T-helper 1 cell treated with Interleukin-12 subunit alpha and Interleukin-12 subunit beta and Interleukin-4 antibody, amounts not matched to agents 30 μg/mL and 1 μg/mL, for 36 hours (primary cell): ENCODE measurements around the gene SNX3.

Experiments used
- H3K27ac Mint-ChIP-seq: one replicate; pipeline ENCODE4 v1.8.0; 2021; ENCODE audit warnings: mild to moderate bottlenecking, mixed read lengths
- H3K27me3 Mint-ChIP-seq: one replicate; pipeline ENCODE4 v1.8.0; 2021; ENCODE audit warnings: low read depth, mixed read lengths
- H3K36me3 Mint-ChIP-seq: one replicate; pipeline ENCODE4 v1.8.0; 2021; ENCODE audit warnings: low read depth, mixed read lengths
- H3K4me1 Mint-ChIP-seq: one replicate; pipeline ENCODE4 v1.8.0; 2021; ENCODE audit warnings: low read depth, mixed read lengths
- H3K4me3 Mint-ChIP-seq: one replicate; pipeline ENCODE4 v1.8.0; 2021; ENCODE audit warnings: mild to moderate bottlenecking, moderate library complexity, mixed read lengths
- H3K9me3 Mint-ChIP-seq: one replicate; pipeline ENCODE4 v1.8.0; 2021; ENCODE audit warnings: mixed read lengths

The SNX3 gene

GRCh38 chr6:108175592-108176279 is 85.1 kb downstream of the SNX3 start:
- Mint-ChIP-seq H3K9me3 (no peaks in the 10 kb centered on the region), H3K4me3 (peak overlapping the region; percentile 28), H3K36me3 (no peaks in the 10 kb centered on the region), H3K4me1 (peaks cover 2% of the 10 kb centered on the region), H3K27ac (no peak overlapping the region), H3K27me3 (peaks cover 96% of the 10 kb centered on the region)

- H3K27me3 Mint-ChIP-seq, result peaks cover 96% of the 10 kb centered on the region
- H3K4me1 Mint-ChIP-seq, result peaks cover 2% of the 10 kb centered on the region
- no peak overlapping the region for H3K27ac Mint-ChIP-seq
- no peak overlapping the region for H3K4me3 Mint-ChIP-seq
- H3K9me3 Mint-ChIP-seq, result no peaks in the 10 kb centered on the region
- H3K36me3 Mint-ChIP-seq, result no peaks in the 10 kb centered on the region
These were observed 85.7 kb downstream of the SNX3 start for GRCh38 chr6:108175176-108175591.

GRCh38 chr6:108174371-108175175 is 86.3 kb downstream of the SNX3 start:
- Mint-ChIP-seq H3K9me3 (no peaks in the 10 kb centered on the region), H3K4me1 (peaks cover 2% of the 10 kb centered on the region), H3K27ac (no peak overlapping the region), H3K4me3 (no peak overlapping the region), H3K27me3 (peaks cover 96% of the 10 kb centered on the region), H3K36me3 (no peaks in the 10 kb centered on the region)

- H3K9me3 Mint-ChIP-seq, result no peaks in the 10 kb centered on the region
- peaks cover 2% of the 10 kb centered on the region for H3K36me3 Mint-ChIP-seq
- H3K27ac Mint-ChIP-seq, result no peak overlapping the region
- H3K4me3 Mint-ChIP-seq, result no peak overlapping the region
- H3K27me3 Mint-ChIP-seq, result peaks cover 93% of the 10 kb centered on the region
- H3K4me1 Mint-ChIP-seq, result peaks cover 6% of the 10 kb centered on the region
These were observed 88.8 kb downstream of the SNX3 start for GRCh38 chr6:108171918-108172516.

- peak overlapping the region; percentile 41 for H3K27ac Mint-ChIP-seq
- peaks cover 91% of the 10 kb centered on the region for H3K27me3 Mint-ChIP-seq
- no peak overlapping the region for H3K4me3 Mint-ChIP-seq
- peaks cover 6% of the 10 kb centered on the region for H3K4me1 Mint-ChIP-seq
- H3K36me3 Mint-ChIP-seq, result peaks cover 3% of the 10 kb centered on the region
- no peaks in the 10 kb centered on the region for H3K9me3 Mint-ChIP-seq
These were observed 89.4 kb downstream of the SNX3 start for GRCh38 chr6:108171291-108171917.

- Mint-ChIP-seq H3K27me3 (peaks cover 91% of the 10 kb centered on the region), H3K27ac (peak overlapping the region; percentile 8), H3K4me1 (peaks cover 10% of the 10 kb centered on the region), H3K9me3 (no peaks in the 10 kb centered on the region), H3K4me3 (no peak overlapping the region), H3K36me3 (peaks cover 4% of the 10 kb centered on the region)
These were observed 90.2 kb downstream of the SNX3 start for GRCh38 chr6:108170332-108171290.

- peak overlapping the region; percentile 63 for H3K27ac Mint-ChIP-seq
- no peaks in the 10 kb centered on the region for H3K9me3 Mint-ChIP-seq
- peaks cover 5% of the 10 kb centered on the region for H3K36me3 Mint-ChIP-seq
- H3K27me3 Mint-ChIP-seq, result peaks cover 91% of the 10 kb centered on the region
- peak overlapping the region; percentile 10 for H3K4me3 Mint-ChIP-seq
- H3K4me1 Mint-ChIP-seq, result peaks cover 12% of the 10 kb centered on the region
These were observed 91.1 kb downstream of the SNX3 start for GRCh38 chr6:108169464-108170331.

- peak overlapping the region; percentile 63 for H3K27ac Mint-ChIP-seq
- peaks cover 92% of the 10 kb centered on the region for H3K27me3 Mint-ChIP-seq
- H3K4me1 Mint-ChIP-seq, result peaks cover 12% of the 10 kb centered on the region
- peaks cover 7% of the 10 kb centered on the region for H3K36me3 Mint-ChIP-seq
- H3K4me3 Mint-ChIP-seq, result peak overlapping the region; percentile 10
- H3K9me3 Mint-ChIP-seq, result no peaks in the 10 kb centered on the region
These were observed 92.1 kb downstream of the SNX3 start for GRCh38 chr6:108168501-108169463.

GRCh38 chr6:108168090-108168463 is 92.8 kb downstream of the SNX3 start:
- H3K4me3 Mint-ChIP-seq, result no peak overlapping the region
- H3K4me1 Mint-ChIP-seq, result peaks cover 12% of the 10 kb centered on the region
- H3K27ac Mint-ChIP-seq, result no peak overlapping the region
- H3K36me3 Mint-ChIP-seq, result peaks cover 8% of the 10 kb centered on the region
- no peaks in the 10 kb centered on the region for H3K9me3 Mint-ChIP-seq
- H3K27me3 Mint-ChIP-seq, result peaks cover 93% of the 10 kb centered on the region

GRCh38 chr6:108167449-108168089 is 93.3 kb downstream of the SNX3 start:
- Mint-ChIP-seq H3K27ac (peak overlapping the region; percentile 62), H3K4me3 (no peak overlapping the region), H3K36me3 (peaks cover 8% of the 10 kb centered on the region), H3K4me1 (peaks cover 12% of the 10 kb centered on the region), H3K9me3 (no peaks in the 10 kb centered on the region), H3K27me3 (peaks cover 93% of the 10 kb centered on the region)

- peaks cover 8% of the 10 kb centered on the region for H3K36me3 Mint-ChIP-seq
- no peak overlapping the region for H3K4me3 Mint-ChIP-seq
- H3K9me3 Mint-ChIP-seq, result no peaks in the 10 kb centered on the region
- peaks cover 92% of the 10 kb centered on the region for H3K27me3 Mint-ChIP-seq
- H3K4me1 Mint-ChIP-seq, result peaks cover 12% of the 10 kb centered on the region
- H3K27ac Mint-ChIP-seq, result peak overlapping the region; percentile 62
These were observed 94.0 kb downstream of the SNX3 start for GRCh38 chr6:108166664-108167448.
